ENCODE data around the gene CYP8B1.

CYP8B1 gene

DNA sequence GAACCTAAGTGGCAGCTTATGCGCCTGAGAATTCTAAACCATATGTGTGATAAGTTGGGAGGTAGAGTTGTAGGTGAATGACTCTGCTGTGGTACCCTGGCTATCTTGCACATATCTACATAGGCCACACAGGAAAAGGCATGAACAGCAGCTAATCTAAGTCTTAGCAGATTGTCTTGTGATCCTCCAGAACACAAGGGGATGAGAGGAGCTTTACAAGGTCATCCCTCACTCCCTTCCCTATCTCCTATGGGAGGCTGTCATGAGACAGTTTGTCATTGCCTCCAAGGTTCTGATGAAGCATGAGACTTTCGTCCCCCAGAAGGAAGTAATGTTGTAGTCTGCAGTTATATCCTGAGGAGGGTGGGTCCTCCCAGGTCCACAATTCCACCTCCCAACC lies 26.6 kb upstream of the CYP8B1 start:
- Histone ChIP-seq H3F3A (ENCODE audit: control insufficient read depth, insufficient read depth) (no peaks in the 10 kb centered on the region), H3K27ac (ENCODE audit: low read depth, low read length) (no peak overlapping the region), H3K27me3 (ENCODE audit: control insufficient read depth, low read length) (no peaks in the 10 kb centered on the region), H3K4me1 (ENCODE audit: control insufficient read depth, low read length) (no peaks in the 10 kb centered on the region), H3K9me2 (replicated peaks; ENCODE audit: control insufficient read depth, low read length) (no peaks in the 10 kb centered on the region), H3K79me2 (ENCODE audit: control insufficient read depth, low read length) (no peaks in the 10 kb centered on the region), H3K9me3 (ENCODE audit: control insufficient read depth, insufficient read depth, low read length) (no peaks in the 10 kb centered on the region; the same call in 1 of the 2 replicates), H3K4me3 (ENCODE audit: low read length) (no peak overlapping the region), H3K36me3 (ENCODE audit: control insufficient read depth, low read length) (no peaks in the 10 kb centered on the region), H3K4me2 (ENCODE audit: low read length) (no peak overlapping the region), H4K20me1 (ENCODE audit: control insufficient read depth, insufficient read depth, low read depth, low read length) (no peaks in the 10 kb centered on the region)
- TF ChIP-seq, protein P1, sequence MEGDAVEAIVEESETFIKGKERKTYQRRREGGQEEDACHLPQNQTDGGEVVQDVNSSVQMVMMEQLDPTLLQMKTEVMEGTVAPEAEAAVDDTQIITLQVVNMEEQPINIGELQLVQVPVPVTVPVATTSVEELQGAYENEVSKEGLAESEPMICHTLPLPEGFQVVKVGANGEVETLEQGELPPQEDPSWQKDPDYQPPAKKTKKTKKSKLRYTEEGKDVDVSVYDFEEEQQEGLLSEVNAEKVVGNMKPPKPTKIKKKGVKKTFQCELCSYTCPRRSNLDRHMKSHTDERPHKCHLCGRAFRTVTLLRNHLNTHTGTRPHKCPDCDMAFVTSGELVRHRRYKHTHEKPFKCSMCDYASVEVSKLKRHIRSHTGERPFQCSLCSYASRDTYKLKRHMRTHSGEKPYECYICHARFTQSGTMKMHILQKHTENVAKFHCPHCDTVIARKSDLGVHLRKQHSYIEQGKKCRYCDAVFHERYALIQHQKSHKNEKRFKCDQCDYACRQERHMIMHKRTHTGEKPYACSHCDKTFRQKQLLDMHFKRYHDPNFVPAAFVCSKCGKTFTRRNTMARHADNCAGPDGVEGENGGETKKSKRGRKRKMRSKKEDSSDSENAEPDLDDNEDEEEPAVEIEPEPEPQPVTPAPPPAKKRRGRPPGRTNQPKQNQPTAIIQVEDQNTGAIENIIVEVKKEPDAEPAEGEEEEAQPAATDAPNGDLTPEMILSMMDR (IDR thresholded peaks at IDR 0.05; ENCODE audit: low read depth, low read length, poor library complexity, severe bottlenecking): no peak
- no peak for TF ChIP-seq EZH2phosphoT487 (IDR thresholded peaks at IDR 0.05; ENCODE audit: borderline replicate concordance, low read length)

DNA sequence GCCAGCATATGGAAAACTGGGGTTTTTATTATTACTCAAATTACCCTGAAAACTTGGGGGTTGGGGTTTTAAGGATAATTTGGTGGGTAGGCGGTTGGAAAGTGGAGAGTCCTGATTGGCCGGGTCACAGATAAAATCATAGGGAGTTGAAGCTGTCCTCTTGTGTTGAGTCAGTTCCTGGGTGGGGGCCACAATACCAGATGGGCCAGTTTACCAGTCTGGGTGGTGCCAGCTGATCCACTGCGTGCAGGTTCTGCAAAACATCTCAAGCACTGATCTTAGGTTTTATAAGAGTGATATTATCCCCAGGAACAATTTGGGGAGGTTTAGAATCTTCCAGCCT lies 25.4 kb upstream of the CYP8B1 start:
- no peak for TF ChIP-seq EZH2phosphoT487 (IDR thresholded peaks at IDR 0.05; ENCODE audit: borderline replicate concordance, low read length)
- TF ChIP-seq, protein P1 (IDR thresholded peaks at IDR 0.05; ENCODE audit: low read depth, low read length, poor library complexity, severe bottlenecking): no peak
- no peak overlapping the region for H3K4me3 ChIP-seq (ENCODE audit: low read length)
- no peaks in the 10 kb centered on the region for H3K79me2 ChIP-seq (ENCODE audit: control insufficient read depth, low read length)
- H3K27ac ChIP-seq (ENCODE audit: low read depth, low read length): no peak overlapping the region
- H3K4me1 ChIP-seq (ENCODE audit: control insufficient read depth, low read length): no peaks in the 10 kb centered on the region
- no peaks in the 10 kb centered on the region for H3F3A ChIP-seq (ENCODE audit: control insufficient read depth, insufficient read depth)
- no peaks in the 10 kb centered on the region for H3K27me3 ChIP-seq (ENCODE audit: control insufficient read depth, low read length)
- H3K36me3 ChIP-seq (ENCODE audit: control insufficient read depth, low read length): no peaks in the 10 kb centered on the region
- no peak overlapping the region for H3K4me2 ChIP-seq (ENCODE audit: low read length)
- no peaks in the 10 kb centered on the region for H3K9me2 ChIP-seq (replicated peaks; ENCODE audit: control insufficient read depth, low read length)
- no peaks in the 10 kb centered on the region for H3K9me3 ChIP-seq (ENCODE audit: control insufficient read depth, insufficient read depth, low read length)
- no peaks in the 10 kb centered on the region for H4K20me1 ChIP-seq (ENCODE audit: control insufficient read depth, insufficient read depth, low read depth, low read length)

DNA sequence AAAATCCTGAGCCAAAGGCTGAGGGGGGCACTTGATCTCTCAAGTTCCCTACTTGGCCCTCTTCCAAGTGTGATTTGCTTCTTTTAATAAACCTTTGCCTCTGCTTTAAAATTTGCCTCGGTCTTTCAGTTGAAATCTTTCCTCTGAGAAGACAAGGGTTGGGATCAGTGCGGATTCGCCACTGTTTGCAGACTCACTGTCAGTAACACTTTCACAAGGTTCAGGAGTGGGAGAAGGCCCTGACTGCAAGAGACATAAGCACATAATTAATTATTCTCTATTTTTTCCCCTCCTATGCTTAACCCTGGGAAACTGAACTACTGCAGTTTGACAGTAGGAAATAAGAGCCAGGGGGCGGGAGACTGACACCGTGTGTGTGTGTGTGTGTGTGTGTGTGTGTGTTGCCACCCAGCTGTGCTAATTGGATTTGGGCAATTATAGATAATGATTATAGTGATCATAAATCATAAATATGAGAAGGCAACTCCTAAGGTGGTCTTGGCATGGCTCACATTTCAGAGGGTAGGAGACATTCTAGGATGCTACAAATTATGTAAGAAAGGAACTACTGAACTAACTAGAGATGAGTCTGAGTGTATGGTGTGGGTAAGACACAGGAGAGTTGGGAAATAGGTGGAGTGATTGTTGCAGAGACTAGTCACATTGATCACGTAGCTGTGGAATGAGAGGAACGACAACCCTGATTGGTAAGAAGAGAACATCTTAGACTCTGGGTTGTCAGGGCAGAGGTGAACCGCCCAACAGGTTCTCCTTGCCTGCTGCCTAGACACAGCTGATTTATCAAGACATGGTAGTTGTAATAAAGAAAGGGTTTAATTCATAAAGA lies 24.8 kb upstream of the CYP8B1 start:
- no peaks in the 10 kb centered on the region for H3K9me3 ChIP-seq (ENCODE audit: control insufficient read depth, insufficient read depth, low read length)
- no peaks in the 10 kb centered on the region for H3K4me1 ChIP-seq (ENCODE audit: control insufficient read depth, low read length)
- H3K4me3 ChIP-seq (ENCODE audit: low read length): no peak overlapping the region
- H3K36me3 ChIP-seq (ENCODE audit: control insufficient read depth, low read length): no peaks in the 10 kb centered on the region
- no peak overlapping the region for H3K27ac ChIP-seq (ENCODE audit: low read depth, low read length)
- no peaks in the 10 kb centered on the region for H3K9me2 ChIP-seq (replicated peaks; ENCODE audit: control insufficient read depth, low read length)
- no peaks in the 10 kb centered on the region for H3K79me2 ChIP-seq (ENCODE audit: control insufficient read depth, low read length)
- TF ChIP-seq EZH2phosphoT487 (IDR thresholded peaks at IDR 0.05; ENCODE audit: borderline replicate concordance, low read length): no peak
- TF ChIP-seq, protein P1 (IDR thresholded peaks at IDR 0.05; ENCODE audit: low read depth, low read length, poor library complexity, severe bottlenecking): no peak
- 0 out of 2 replicates have a peak, but pooled peaks cover 2% of the 10 kb centered on the region for H3K27me3 ChIP-seq (ENCODE audit: control insufficient read depth, low read length)
- no peaks in the 10 kb centered on the region for H3F3A ChIP-seq (ENCODE audit: control insufficient read depth, insufficient read depth)
- no peak overlapping the region for H3K4me2 ChIP-seq (ENCODE audit: low read length)
- H4K20me1 ChIP-seq (ENCODE audit: control insufficient read depth, insufficient read depth, low read depth, low read length): no peaks in the 10 kb centered on the region

All from DOHH2 (cell line).